IPS-11a (cell line): Measurements from ENCODE around the gene ISL1.

Source experiments
- H3K4me3 ChIP-seq: one replicate; pipeline ENCODE4 v1.5.1; 2013; ENCODE audit warnings: low read depth, low read length, control low read depth

The ISL1 gene

DNA sequence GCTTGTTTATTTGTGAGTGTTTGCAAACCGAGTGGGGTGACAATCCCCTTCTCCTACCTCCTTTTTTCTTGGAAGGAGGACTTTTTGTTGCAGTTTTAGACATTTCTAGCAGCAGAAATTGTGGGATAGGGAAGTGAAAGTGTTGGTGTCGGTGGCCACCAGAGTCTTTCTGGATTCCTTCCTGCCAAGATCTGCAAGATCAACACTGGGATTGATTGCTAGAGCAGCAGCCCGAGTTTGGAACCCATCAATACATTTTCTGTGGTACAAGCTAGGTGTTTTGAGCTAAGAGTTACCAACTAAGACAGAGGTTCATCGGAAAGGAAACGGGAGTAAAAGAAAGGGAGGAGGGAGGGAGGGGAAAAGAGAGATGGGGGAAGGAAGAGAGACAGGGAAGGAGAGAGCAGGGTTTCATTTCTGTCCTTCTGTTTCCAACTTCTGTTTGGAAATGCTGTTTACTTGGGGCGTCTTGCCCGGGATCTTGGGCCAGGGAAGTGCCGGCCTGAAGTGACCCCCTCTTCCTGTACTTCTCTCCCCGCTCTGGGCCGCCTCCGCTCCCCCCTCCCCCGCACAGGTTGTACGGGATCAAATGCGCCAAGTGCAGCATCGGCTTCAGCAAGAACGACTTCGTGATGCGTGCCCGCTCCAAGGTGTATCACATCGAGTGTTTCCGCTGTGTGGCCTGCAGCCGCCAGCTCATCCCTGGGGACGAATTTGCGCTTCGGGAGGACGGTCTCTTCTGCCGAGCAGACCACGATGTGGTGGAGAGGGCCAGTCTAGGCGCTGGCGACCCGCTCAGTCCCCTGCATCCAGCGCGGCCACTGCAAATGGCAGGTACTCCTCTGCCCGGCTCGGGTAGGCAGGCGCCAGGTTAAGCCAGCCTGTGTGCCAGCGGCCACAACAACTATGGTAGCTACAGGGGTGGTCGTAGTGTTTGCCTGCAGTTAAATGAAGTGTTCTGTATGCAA is 4.0 kb downstream of the ISL1 start:
- peak overlapping the region; percentile 44 for H3K4me3 ChIP-seq

- H3K4me3 ChIP-seq, result peak overlapping the region; percentile 44
These were observed 4.6 kb downstream of the ISL1 start for GRCh38 chr5:51387884-51388275.

GRCh38 chr5:51388488-51389287 is 5.4 kb downstream of the ISL1 start:
- H3K4me3 ChIP-seq, result no peak overlapping the region

- no peak overlapping the region for H3K4me3 ChIP-seq
These were observed 6.0 kb downstream of the ISL1 start for GRCh38 chr5:51389288-51389576.

DNA sequence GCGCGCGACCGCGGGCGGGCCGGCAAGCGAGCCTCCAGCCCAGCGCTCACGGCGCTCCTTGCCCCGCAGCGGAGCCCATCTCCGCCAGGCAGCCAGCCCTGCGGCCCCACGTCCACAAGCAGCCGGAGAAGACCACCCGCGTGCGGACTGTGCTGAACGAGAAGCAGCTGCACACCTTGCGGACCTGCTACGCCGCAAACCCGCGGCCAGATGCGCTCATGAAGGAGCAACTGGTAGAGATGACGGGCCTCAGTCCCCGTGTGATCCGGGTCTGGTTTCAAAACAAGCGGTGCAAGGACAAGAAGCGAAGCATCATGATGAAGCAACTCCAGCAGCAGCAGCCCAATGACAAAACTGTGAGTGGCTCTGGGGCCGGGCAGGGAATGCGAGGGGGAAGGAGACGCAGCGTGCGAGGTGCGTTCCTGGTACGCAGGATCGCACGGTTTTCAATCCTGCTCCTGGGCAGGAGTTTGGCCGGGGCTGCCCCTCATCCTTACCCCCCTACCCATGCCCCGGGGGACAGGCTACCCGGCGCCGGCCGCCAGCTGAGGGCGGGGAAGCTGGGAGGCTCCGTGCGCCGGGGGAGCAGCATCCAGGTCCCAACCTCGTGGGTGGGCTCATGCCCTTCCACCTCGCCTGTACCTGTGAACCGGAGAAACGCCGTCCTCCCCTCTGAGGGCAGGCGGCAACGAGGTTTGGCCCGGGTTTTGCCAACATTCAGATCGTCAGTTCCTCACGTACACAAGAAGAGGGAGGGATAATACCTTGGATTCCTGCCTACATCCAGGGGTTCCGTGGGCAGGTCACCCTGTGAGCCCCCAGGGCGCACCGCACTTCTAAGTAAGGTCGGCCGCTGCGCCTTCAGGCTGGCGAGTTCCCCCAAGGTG is 6.6 kb downstream of the ISL1 start:
- H3K4me3 ChIP-seq, result peak overlapping the region; percentile 31

DNA sequence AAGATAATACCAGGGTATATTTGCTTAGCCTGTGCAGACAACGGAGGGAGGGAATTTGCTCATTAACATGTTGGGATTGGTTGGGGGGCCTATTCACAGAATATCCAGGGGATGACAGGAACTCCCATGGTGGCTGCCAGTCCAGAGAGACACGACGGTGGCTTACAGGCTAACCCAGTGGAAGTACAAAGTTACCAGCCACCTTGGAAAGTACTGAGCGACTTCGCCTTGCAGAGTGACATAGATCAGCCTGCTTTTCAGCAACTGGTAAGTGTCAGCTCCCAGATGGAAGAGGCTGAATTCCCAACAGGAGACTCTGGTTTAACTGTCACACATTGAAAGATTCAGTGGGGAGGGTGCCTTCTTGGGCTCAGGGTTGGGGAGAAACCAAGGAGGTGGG is 7.9 kb downstream of the ISL1 start:
- no peak overlapping the region for H3K4me3 ChIP-seq

DNA sequence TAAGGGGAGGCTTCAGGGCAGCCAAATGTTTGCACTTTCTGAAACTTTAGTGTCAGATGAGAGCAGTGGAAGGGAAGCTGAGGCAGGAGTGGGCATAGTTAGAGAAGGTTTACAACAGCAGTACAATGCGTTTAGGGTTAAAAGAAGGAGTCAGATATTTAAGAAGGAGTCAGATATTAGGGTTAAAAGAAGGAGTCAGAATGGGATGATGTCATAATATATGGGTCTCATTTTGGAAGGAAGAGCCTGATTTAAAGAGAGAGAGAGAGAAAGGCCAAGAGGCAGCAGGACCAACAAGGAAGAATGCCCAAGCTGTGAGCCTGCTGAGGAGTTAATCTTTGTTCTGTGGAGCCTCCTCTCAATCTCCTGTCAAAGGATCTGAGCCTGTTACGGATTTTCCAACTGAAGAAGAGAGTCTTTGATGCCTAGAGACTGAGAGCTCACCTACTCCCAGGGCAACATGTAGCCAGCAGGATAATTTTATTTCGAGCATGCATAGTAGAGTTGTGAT is 9.5 kb downstream of the ISL1 start:
- H3K4me3 ChIP-seq, result no peak overlapping the region

- H3K4me3 ChIP-seq, result no peak overlapping the region
These were observed 11.4 kb downstream of the ISL1 start for GRCh38 chr5:51394609-51395008.

- H3K4me3 ChIP-seq, result no peak overlapping the region
These were observed 12.0 kb downstream of the ISL1 start for GRCh38 chr5:51395245-51395644.

GRCh38 chr5:51395666-51396356 is 12.6 kb downstream of the ISL1 start:
- no peak overlapping the region for H3K4me3 ChIP-seq

DNA sequence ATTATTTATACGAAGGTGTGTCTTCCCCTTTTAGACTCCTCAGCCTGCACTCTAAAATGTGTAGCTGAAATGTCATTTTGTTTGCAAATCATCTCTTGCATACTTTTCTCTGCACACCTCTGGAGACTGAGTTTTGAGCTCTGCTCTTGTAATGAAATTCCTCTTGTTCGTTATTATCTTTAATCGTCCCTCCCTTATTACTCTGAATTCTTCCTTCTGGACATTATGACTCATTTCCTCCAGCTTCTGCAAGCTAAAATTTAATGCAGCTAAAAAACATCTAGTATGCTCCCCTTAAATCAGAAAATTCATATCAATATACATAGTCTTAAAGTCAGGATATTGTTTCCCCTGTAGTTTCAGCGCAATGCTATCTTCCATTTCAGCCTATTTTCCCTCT is 13.5 kb downstream of the ISL1 start:
- no peak overlapping the region for H3K4me3 ChIP-seq

GRCh38 chr5:51397996-51398395 is 14.7 kb downstream of the ISL1 start:
- no peak overlapping the region for H3K4me3 ChIP-seq

GRCh38 chr5:51398875-51399642 is 15.8 kb downstream of the ISL1 start:
- H3K4me3 ChIP-seq, result peak overlapping the region; percentile 25

DNA sequence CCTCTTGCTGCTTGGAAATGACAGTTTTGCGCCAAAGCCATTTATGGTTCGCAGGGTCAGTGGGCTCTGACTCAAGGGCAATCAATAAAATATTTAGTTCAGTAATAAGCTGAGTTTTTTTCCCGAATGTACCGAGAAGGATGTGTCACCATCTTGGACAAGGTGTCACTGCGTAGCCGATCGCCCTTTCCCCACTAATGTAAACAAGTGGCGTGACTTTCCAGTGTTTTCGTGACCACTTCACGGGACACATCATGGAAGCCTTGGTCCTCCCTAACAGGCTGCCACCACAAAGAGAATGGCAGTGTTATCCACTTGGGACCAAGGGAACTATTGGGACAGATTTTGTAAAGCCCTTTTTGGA is 16.4 kb downstream of the ISL1 start:
- peak overlapping the region; percentile 25 for H3K4me3 ChIP-seq

GRCh38 chr5:51404255-51404654 is 21.0 kb downstream of the ISL1 start:
- no peak overlapping the region for H3K4me3 ChIP-seq

GRCh38 chr5:51411921-51412325 is 28.7 kb downstream of the ISL1 start:
- no peak overlapping the region for H3K4me3 ChIP-seq

DNA sequence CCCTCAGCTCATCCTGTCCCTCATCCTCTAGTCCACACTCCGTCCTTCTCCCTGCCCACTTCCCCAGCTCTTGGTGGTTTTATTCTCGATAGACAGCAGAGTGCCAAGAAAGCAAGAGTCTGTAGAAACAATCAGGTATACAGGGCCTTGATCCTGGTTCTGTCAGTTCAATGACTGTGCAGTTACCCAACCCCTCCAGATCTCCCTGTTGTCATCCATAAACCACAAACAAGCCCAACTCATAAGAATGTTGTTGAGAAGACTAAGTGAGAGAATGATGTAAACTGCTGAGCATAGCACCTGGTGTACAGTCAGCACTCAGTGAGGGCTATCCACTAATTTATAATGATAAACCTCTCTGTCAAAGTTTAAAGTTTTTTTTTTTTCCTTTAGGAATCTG is 31.3 kb downstream of the ISL1 start:
- H3K4me3 ChIP-seq, result no peak overlapping the region

DNA sequence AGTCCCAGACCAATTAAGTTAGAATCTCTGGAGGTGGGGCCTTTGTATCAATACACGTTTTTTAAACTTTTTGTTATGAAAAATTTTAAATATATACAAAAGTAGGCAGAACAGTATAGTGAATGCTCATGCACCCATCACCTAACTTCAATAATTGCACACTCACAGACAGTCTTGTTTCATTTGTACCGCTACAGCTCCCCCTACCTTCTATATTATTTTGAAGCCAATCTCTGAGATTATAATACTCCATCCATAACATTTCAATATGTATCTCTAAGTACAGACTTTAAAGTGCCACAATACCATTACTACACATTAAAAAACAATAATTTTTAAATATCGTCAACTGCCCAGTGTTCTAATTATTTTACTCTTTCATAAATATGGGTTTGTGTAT is 32.9 kb downstream of the ISL1 start:
- H3K4me3 ChIP-seq, result no peak overlapping the region

- no peak overlapping the region for H3K4me3 ChIP-seq
These were observed 49.9 kb downstream of the ISL1 start for GRCh38 chr5:51433052-51433710.
